B cell (primary cell): ENCODE data around the gene SIRT7. TPM values are rescaled to one million over a fixed set of nuclear protein-coding genes. Genes with fewer than 3 reads are reported as not detected.

Experiments used
- ATAC-seq: fragments of 200-7000 bp; cut with Tn5 transposase; one replicate; pipeline ENCODE4 v1.10.0; 2021; ENCODE audit warnings: low read depth, mild to moderate bottlenecking, moderate number of reproducible peaks, moderate library complexity
- CTCF ChIA-PET: fragments of 350-600 bp; sonication (Branson Sonifier 250); formaldehyde crosslinking; loops from one replicate; lab custom pipeline; 2021; ENCODE audit warnings: antibody characterized with exemption, inconsistent platforms; lab: Charles Lee
- POLR2A ChIA-PET: fragments of 350-600 bp; sonication (Branson Sonifier 250); formaldehyde crosslinking; loops from one replicate; lab custom pipeline; 2021; ENCODE audit warnings: antibody characterized with exemption; lab: Charles Lee
- DNase-seq: peaks from one replicate; pipeline ENCODE4 v3.0.0; 2013
- H2AFZ ChIP-seq: 2 replicates; pipeline ENCODE4 v1.6.1; 2012; ENCODE audit warnings: mild to moderate bottlenecking, low read depth, low read length; ENCODE audit not compliant: insufficient read depth, poor library complexity, severe bottlenecking
- H3K27ac ChIP-seq, 2 donors: 1 replicate in 1 of 2; 2 replicates in 1 of 2; pipeline ENCODE4 v1.5.1; 2012 to 2013; ENCODE audit warnings: low read length in 2 of 2, mild to moderate bottlenecking in 2 of 2, moderate library complexity in 1 of 2
- H3K27me3 ChIP-seq, 4 experiments: fragments of 200-600 bp in 1 of 4; sonication (generic) in 1 of 4; replicated peaks in 1 of 4; 1 replicate in 2 of 4; 2 replicates in 2 of 4; pipeline versions ENCODE4 v1.6.1 to v1.7.0; 2013 to 2016; ENCODE audit warnings: low read length in 3 of 4, mild to moderate bottlenecking in 2 of 4, mixed read lengths in 1 of 4, moderate library complexity in 1 of 4; ENCODE audit not compliant: insufficient read depth in 4 of 4, control insufficient read depth in 3 of 4; ENCODE audit errors: control extremely low read depth in 1 of 4
- H3K36me3 ChIP-seq, 2 experiments: replicated peaks in 1 of 2; 1 replicate in 1 of 2; 2 replicates in 1 of 2; pipeline versions ENCODE4 v1.6.1 to v1.7.1; 2013; ENCODE audit warnings: low read length in 1 of 2; ENCODE audit not compliant: insufficient read depth in 2 of 2, control insufficient read depth in 1 of 2; ENCODE audit errors: control extremely low read depth in 1 of 2, extremely low read depth in 1 of 2
- H3K4me1 ChIP-seq, 2 donors: fragments of 200-600 bp in 1 of 2; sonication (generic) in 1 of 2; 1 replicate in 1 of 2; 2 replicates in 1 of 2; pipeline versions ENCODE4 v1.5.1 to v1.6.1; 2013 to 2017; ENCODE audit warnings: low read length in 2 of 2; ENCODE audit not compliant: control insufficient read depth in 2 of 2, insufficient read depth in 2 of 2
- H3K4me2 ChIP-seq: replicated peaks from 2 replicates; pipeline ENCODE3; 2012; ENCODE audit warnings: mild to moderate bottlenecking, low read depth, low read length; ENCODE audit not compliant: poor library complexity, severe bottlenecking
- H3K4me3 ChIP-seq, 5 experiments: fragments of 200-600 bp in 1 of 5; sonication (generic) in 1 of 5; 1 replicate in 3 of 5; 2 replicates in 2 of 5; pipeline versions ENCODE4 v1.5.1 to v1.7.0; 2011 to 2016; ENCODE audit warnings: low read length in 4 of 5, mild to moderate bottlenecking in 4 of 5, low read depth in 2 of 5, control low read depth in 1 of 5, moderate library complexity in 1 of 5; ENCODE audit not compliant: insufficient read depth in 1 of 5; ENCODE audit errors: control extremely low read depth in 1 of 5, extremely low read depth in 1 of 5
- H3K79me2 ChIP-seq: fragments of 200-600 bp; sonication (generic); one replicate; pipeline ENCODE4 v1.6.0; 2016; ENCODE audit warnings: low read length; ENCODE audit not compliant: control insufficient read depth, insufficient read depth
- H3K9ac ChIP-seq: fragments of 200-600 bp; sonication (generic); 2 replicates; pipeline ENCODE4 v1.6.1; 2017; ENCODE audit warnings: mild to moderate bottlenecking, low read length, moderate library complexity
- H3K9me3 ChIP-seq, 3 donors: one replicate each; pipeline versions ENCODE4 v1.6.1 to v1.7.1; 2013; ENCODE audit warnings: low read length in 2 of 3; ENCODE audit not compliant: control insufficient read depth in 2 of 3, insufficient read depth in 1 of 3; ENCODE audit errors: control extremely low read depth in 1 of 3
- H4K20me1 ChIP-seq: 2 replicates; pipeline ENCODE4 v1.6.0; 2012; ENCODE audit warnings: mild to moderate bottlenecking, low read length; ENCODE audit not compliant: insufficient read depth, control insufficient read depth, poor library complexity, severe bottlenecking
- H3K27ac Mint-ChIP-seq: one replicate; pipeline ENCODE4 v1.8.0; 2021; ENCODE audit warnings: mixed read lengths
- H3K27me3 Mint-ChIP-seq: one replicate; pipeline ENCODE4 v1.8.0; 2021; ENCODE audit warnings: mixed read lengths
- H3K4me1 Mint-ChIP-seq: one replicate; pipeline ENCODE4 v1.8.0; 2021; ENCODE audit warnings: mixed read lengths
- H3K4me3 Mint-ChIP-seq: one replicate; pipeline ENCODE4 v1.8.0; 2021; ENCODE audit warnings: mixed read lengths
- H3K9me3 Mint-ChIP-seq: one replicate; pipeline ENCODE4 v1.8.0; 2022; ENCODE audit warnings: mixed read lengths; ENCODE audit not compliant: insufficient read depth
- EZH2 ChIP-seq: IDR thresholded peaks from 2 replicates; pipeline ENCODE4 v1.6.1; 2012; ENCODE audit warnings: borderline replicate concordance, low read depth, mild to moderate bottlenecking, moderate library complexity, low read length; ENCODE audit not compliant: insufficient read depth, poor library complexity, severe bottlenecking
- WGBS: methylation state at CpG from one replicate; pipeline ENCODE4 v1.1.5; 2013; ENCODE audit warnings: missing lambda C conversion rate; ENCODE audit not compliant: insufficient coverage; 5-methylcytosine and 5-hydroxymethylcytosine counted together
- intact Hi-C: fragments of 100-400 bp; cut with micrococcal nuclease; formaldehyde crosslinking; loops from one replicate; pipeline ENCODE4 v1.10.0; 2022
- polyA plus RNA-seq: library from polyadenylated mRNA; depleted of rRNA; stranded (reverse); fragments of >200 nt; gene quantifications from 2 replicates; pipeline ENCODE4 v1.2.3, GENCODE V29; 2012
- total RNA-seq, 2 donors: library from RNA; stranded (reverse); fragments of 120-200 nt in 1 of 2; gene quantifications; 1 replicate in 1 of 2; 2 replicates in 1 of 2; pipeline versions ENCODE4 v1.2.3 to v1.2.4, GENCODE V29; 2013 to 2022
- TF ChIP-seq, protein P1 (sequence below): fragments of 200-600 bp; IDR thresholded peaks from one replicate; pipeline ENCODE4 v1.8.0; 2022; ENCODE audit warnings: antibody characterized with exemption, mild to moderate bottlenecking

The SIRT7 gene
- total and polyA plus RNA-seq, 2 donors (not counting 1 experiment from before 2014, with no cell fraction given): 77.2 to 82.7 TPM

DNA sequence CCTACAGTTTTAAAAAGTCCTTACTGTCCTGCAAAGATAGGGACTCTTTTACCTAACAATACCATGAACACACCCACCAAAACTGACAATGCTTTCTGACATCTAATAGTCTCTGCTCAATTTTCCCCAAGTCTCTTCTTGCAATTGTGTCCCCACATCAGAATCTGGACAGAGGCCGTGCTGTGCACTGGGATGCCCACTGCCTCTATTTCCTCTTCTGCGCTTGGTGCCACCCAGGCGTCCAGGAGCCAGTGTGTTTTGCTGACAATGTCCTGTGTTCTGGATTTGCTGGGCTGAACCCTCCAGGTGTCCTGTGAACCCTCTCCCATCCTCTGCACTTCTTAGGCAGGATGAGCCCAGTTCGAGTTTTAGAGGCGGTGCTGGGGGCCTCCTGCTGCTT, 40.4 kb downstream of the SIRT7 start:
- Histone ChIP-seq H3K9me3 (no peaks in the 10 kb centered on the region), H3K9ac (no peak overlapping the region), H3K4me3 (no peak overlapping the region), H3K36me3 (peaks cover 0 to 14% of the 10 kb centered on the region in 2 experiments), H3K27ac (no peak overlapping the region), H3K79me2 (peaks cover 30% of the 10 kb centered on the region), H2AFZ (no peak overlapping the region), H3K4me2 (no peak overlapping the region), H4K20me1 (no peaks in the 10 kb centered on the region), H3K4me1 (peaks cover 5 to 9% of the 10 kb centered on the region in 2 donors), H3K27me3 (no peaks in the 10 kb centered on the region)
- H3K4me3 Mint-ChIP-seq: no peak overlapping the region
- no peaks in the 10 kb centered on the region for H3K27me3 Mint-ChIP-seq
- TF ChIP-seq, protein P1, sequence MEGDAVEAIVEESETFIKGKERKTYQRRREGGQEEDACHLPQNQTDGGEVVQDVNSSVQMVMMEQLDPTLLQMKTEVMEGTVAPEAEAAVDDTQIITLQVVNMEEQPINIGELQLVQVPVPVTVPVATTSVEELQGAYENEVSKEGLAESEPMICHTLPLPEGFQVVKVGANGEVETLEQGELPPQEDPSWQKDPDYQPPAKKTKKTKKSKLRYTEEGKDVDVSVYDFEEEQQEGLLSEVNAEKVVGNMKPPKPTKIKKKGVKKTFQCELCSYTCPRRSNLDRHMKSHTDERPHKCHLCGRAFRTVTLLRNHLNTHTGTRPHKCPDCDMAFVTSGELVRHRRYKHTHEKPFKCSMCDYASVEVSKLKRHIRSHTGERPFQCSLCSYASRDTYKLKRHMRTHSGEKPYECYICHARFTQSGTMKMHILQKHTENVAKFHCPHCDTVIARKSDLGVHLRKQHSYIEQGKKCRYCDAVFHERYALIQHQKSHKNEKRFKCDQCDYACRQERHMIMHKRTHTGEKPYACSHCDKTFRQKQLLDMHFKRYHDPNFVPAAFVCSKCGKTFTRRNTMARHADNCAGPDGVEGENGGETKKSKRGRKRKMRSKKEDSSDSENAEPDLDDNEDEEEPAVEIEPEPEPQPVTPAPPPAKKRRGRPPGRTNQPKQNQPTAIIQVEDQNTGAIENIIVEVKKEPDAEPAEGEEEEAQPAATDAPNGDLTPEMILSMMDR: no peak
- TF ChIP-seq EZH2: no peak
- no peaks in the 10 kb centered on the region for H3K9me3 Mint-ChIP-seq
- no peak for ATAC-seq
- intact Hi-C loops: no loop called here
- no peak for DNase-seq
- POLR2A ChIA-PET: interaction anchor here (0.7 kb wide), 1 partner anchor 11 kb away, joined by 4 read pairs; no protein-coding TSS in a partner anchor
- WGBS: 100% methylated on average over 3 of the region's 5 CpGs
- H3K4me1 Mint-ChIP-seq: peaks cover 8% of the 10 kb centered on the region
- CTCF ChIA-PET: no interaction called here
- H3K27ac Mint-ChIP-seq: no peak overlapping the region
